Stimulated activated CD4-positive, alpha-beta T cell treated with anti-CD3 and anti-CD28 coated beads, TNF-alpha, amount 100 ng/mL, for 4 hours (primary cell): ENCODE data around the gene TREH.
A peak's percentile ranks its signal among the peaks of the same experiment; 100 is the strongest.

ENCODE experiments used
- DNase-seq, 3 experiments: peaks; one replicate each; pipeline ENCODE4 v3.0.0-alpha.2; 2020; ENCODE audit warnings: low read depth in 3 of 3

Gene TREH

GRCh38 chr11:118663902-118664301 lies 15.5 kb downstream of the TREH start:
- DNase-seq, result no peak

- DNase-seq, result no peak
Observed at GRCh38 chr11:118663381-118663780, 16.1 kb downstream of the TREH start.

- no peak for DNase-seq
Observed at GRCh38 chr11:118662401-118663271, 16.8 kb downstream of the TREH start.

GRCh38 chr11:118661425-118662301 lies 17.8 kb downstream of the TREH start:
- no peak for DNase-seq

- DNase-seq, result no peak
Observed at GRCh38 chr11:118660681-118661424, 18.6 kb downstream of the TREH start.

- DNase-seq, result no peak
Observed at GRCh38 chr11:118659953-118660680, 19.3 kb downstream of the TREH start.

- DNase-seq, result peak; percentile 72 to 81 (median 76)
Observed at GRCh38 chr11:118659314-118659952, 20.0 kb downstream of the TREH start.

- no peak for DNase-seq
Observed at GRCh38 chr11:118658429-118659313, 20.8 kb downstream of the TREH start.

- no peak for DNase-seq
Observed at GRCh38 chr11:118657709-118658428, 21.6 kb downstream of the TREH start.

- no peak for DNase-seq
Observed at GRCh38 chr11:118657238-118657637, 22.2 kb downstream of the TREH start.

- no peak for DNase-seq
Observed at GRCh38 chr11:118656563-118657165, 22.8 kb downstream of the TREH start.

GRCh38 chr11:118655486-118656190 lies 23.8 kb downstream of the TREH start:
- DNase-seq, result no peak

GRCh38 chr11:118653684-118654390 lies 25.6 kb downstream of the TREH start:
- DNase-seq, result no peak

GRCh38 chr11:118652681-118653181 lies 26.7 kb downstream of the TREH start:
- no peak for DNase-seq

- DNase-seq, result no peak
Observed at GRCh38 chr11:118651820-118652219, 27.6 kb downstream of the TREH start.

- no peak for DNase-seq
Observed at GRCh38 chr11:118650366-118650765, 29.1 kb downstream of the TREH start.

- no peak for DNase-seq
Observed at GRCh38 chr11:118649941-118650340, 29.5 kb downstream of the TREH start.
